Ishikawa (cell line): ENCODE results near the gene RIPK4.

ENCODE experiments used
- CEBPB ChIP-seq: IDR thresholded peaks from 2 replicates; pipeline ENCODE4 v1.6.1; 2012
- CREB1 ChIP-seq: IDR thresholded peaks from 2 replicates; pipeline ENCODE4 v1.6.1; 2012; ENCODE audit warnings: low read depth
- EGR1 ChIP-seq: IDR thresholded peaks from 2 replicates; pipeline ENCODE4 v1.6.1; 2012
- EP300 ChIP-seq: IDR thresholded peaks from 2 replicates; pipeline ENCODE4 v1.6.1; 2012; ENCODE audit warnings: borderline replicate concordance
- FOXM1 ChIP-seq: IDR thresholded peaks from 2 replicates; pipeline ENCODE4 v1.6.1; 2012; ENCODE audit warnings: low read depth, borderline replicate concordance
- MAX ChIP-seq: IDR thresholded peaks from 2 replicates; pipeline ENCODE4 v1.6.1; 2012
- NFIC ChIP-seq: IDR thresholded peaks from 2 replicates; pipeline ENCODE4 v1.6.1; 2012
- RAD21 ChIP-seq: IDR thresholded peaks from 2 replicates; pipeline ENCODE4 v1.6.1; 2012; ENCODE audit warnings: low read depth
- REST ChIP-seq: IDR thresholded peaks from 2 replicates; pipeline ENCODE4 v1.6.1; 2012; ENCODE audit warnings: low read depth, mild to moderate bottlenecking
- TAF1 ChIP-seq: IDR thresholded peaks from 2 replicates; pipeline ENCODE4 v1.6.1; 2012; ENCODE audit warnings: low read depth, mild to moderate bottlenecking
- TCF12 ChIP-seq: IDR thresholded peaks from 2 replicates; pipeline ENCODE4 v1.6.1; 2012; ENCODE audit warnings: low read depth
- TEAD4 ChIP-seq: IDR thresholded peaks from 2 replicates; pipeline ENCODE4 v1.6.1; 2012
- YY1 ChIP-seq: IDR thresholded peaks from 2 replicates; pipeline ENCODE4 v1.6.1; 2012; ENCODE audit warnings: low read depth
- ZBTB7A ChIP-seq: IDR thresholded peaks from 2 replicates; pipeline ENCODE4 v1.6.1; 2012; ENCODE audit warnings: low read depth
- TF ChIP-seq, protein P1 (sequence below): IDR thresholded peaks from 2 replicates; pipeline ENCODE4 v1.6.1; 2012

The RIPK4 gene

GRCh38 chr21:41698071-41698470 is 68.8 kb downstream of the RIPK4 start:
- TF ChIP-seq TEAD4 (no peak), TAF1 (no peak), REST (no peak), FOXM1 (no peak)

DNA sequence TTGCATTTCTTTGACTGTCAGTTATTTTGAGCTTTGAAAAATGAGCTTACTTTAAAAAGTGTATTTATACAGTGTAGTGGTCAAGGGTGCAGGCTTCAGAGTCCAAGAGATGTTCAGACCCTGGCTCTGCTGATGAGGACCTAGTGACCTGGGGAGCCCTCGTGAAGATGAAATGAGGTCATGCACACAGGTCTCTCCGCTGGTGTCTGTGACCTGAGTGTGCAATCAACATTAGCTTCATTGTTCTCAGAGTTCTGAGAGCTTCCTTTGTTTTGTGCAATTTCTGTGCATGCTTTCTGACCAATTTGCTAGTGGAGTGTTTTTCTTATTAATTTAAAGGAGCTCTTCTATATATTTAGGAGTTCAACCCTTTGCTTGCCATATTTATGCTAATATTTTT is 71.3 kb downstream of the RIPK4 start:
- TF ChIP-seq TEAD4 (no peak), EGR1 (no peak), YY1 (no peak), FOXM1 (no peak), CEBPB (no peak), NFIC (no peak), RAD21 (no peak), MAX (no peak), ZBTB7A (no peak), TAF1 (no peak), EP300 (no peak), REST (no peak)
- TF ChIP-seq, protein P1, sequence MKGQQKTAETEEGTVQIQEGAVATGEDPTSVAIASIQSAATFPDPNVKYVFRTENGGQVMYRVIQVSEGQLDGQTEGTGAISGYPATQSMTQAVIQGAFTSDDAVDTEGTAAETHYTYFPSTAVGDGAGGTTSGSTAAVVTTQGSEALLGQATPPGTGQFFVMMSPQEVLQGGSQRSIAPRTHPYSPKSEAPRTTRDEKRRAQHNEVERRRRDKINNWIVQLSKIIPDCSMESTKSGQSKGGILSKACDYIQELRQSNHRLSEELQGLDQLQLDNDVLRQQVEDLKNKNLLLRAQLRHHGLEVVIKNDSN, result no peak

- TF ChIP-seq CEBPB, result no peak
Measured at GRCh38 chr21:41692185-41692565, 74.7 kb downstream of the RIPK4 start.

DNA sequence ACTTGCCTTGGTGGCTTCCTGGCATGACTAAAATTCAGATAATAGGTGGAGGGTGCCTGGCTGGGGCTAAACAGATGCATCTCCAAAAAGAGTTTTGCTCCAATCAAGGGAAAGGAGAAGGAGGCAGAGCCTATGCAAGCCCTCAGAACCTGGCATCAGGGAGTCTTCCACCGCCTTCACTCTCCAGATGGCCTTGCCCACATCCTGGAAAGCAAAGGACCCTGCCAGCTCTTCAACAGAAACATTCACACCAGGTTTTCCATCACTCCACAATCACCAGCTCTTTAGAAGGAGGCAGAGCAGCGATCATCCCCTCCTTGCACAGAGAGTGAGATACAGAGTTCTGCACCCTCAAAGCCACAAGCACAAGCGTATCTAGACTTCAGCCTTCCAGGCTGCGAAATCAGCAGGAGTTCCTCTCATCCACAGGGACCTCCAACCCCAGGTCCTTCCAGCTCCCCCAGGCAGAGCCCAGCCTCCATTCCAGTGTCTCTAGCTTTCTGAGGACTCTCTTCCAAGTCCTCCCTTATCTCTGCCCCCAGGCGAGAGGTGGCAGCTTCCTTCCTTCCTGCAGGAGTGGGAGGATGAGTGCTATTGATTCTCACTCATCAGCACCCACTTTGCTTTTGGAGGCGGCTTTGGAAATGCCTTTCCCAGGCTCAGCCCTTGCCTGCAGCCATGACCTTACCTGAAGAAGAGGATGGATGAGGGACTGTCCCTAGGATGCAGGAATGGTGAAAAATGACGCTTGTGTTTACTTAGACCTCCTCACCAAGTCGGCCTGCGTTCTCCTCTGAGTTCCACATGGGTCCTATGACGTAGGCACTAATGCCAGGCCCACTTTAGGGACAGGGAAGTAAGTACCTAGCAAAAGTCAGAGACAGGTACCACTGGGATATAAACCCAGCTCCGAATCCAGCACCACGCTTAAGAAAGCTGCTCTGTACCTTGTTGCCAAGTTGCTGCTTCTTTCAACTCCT is 75.4 kb downstream of the RIPK4 start:
- TF ChIP-seq, protein P1, result no peak
- no peak for TF ChIP-seq TEAD4
- TF ChIP-seq CEBPB, result no peak
- no peak for TF ChIP-seq EGR1
- TF ChIP-seq REST, result no peak
- TF ChIP-seq CREB1, result no peak
- no peak for TF ChIP-seq RAD21
- TF ChIP-seq TAF1, result no peak
- TF ChIP-seq FOXM1, result no peak
- TF ChIP-seq ZBTB7A, result no peak
- no peak for TF ChIP-seq TCF12
- no peak for TF ChIP-seq YY1
- TF ChIP-seq EP300, result no peak
- no peak for TF ChIP-seq NFIC
- no peak for TF ChIP-seq MAX
